SK-N-SH (cell line): ENCODE data around the gene S100A16. TPM values are rescaled to one million over a fixed set of nuclear protein-coding genes. Genes with fewer than 3 reads are reported as not detected.
A peak's percentile ranks its signal among the peaks of the same experiment; 100 is the strongest.

Experiments
- CTCF ChIA-PET: fragments of 300-600, 350-600 bp; formaldehyde crosslinking; extraction: SDS; loops from one replicate; lab custom pipeline; 2021; lab: Yijun Ruan, JAX
- POLR2A ChIA-PET: fragments of 350-600 bp; sonication (Branson Sonifier 250); formaldehyde crosslinking; extraction: SDS; loops from one replicate; lab custom pipeline; 2020; ENCODE audit warnings: antibody characterized with exemption, inconsistent platforms; lab: Yijun Ruan, JAX
- DNase-seq: peaks from one replicate; pipeline ENCODE4 v3.0.0; 2012
- H2AFZ ChIP-seq: fragments of 200-600 bp; sonication (generic); 2 replicates; pipeline ENCODE4 v1.8.1; 2016; ENCODE audit warnings: antibody characterized with exemption, mild to moderate bottlenecking, low read depth
- H3F3A ChIP-seq: fragments of 200-600 bp; sonication (generic); replicated peaks from 2 replicates; pipeline ENCODE3; 2016; ENCODE audit warnings: antibody characterized with exemption, mild to moderate bottlenecking; ENCODE audit not compliant: insufficient read depth
- H3K27ac ChIP-seq, 2 experiments: fragments of 200-500 bp in 1 of 2; fragments of 200-600 bp in 1 of 2; sonication (Bioruptor generic) in 1 of 2; sonication (generic), shearing (Covaris generic) in 1 of 2; 2 replicates each; pipeline versions ENCODE4 v1.5.1 to v1.6.1; 2014 to 2016; ENCODE audit warnings: low read depth in 2 of 2, inconsistent platforms in 1 of 2, low read length in 1 of 2, mild to moderate bottlenecking in 1 of 2, mixed read lengths in 1 of 2
- H3K27me3 ChIP-seq: fragments of 200-600 bp; sonication (generic), shearing (Covaris generic); 2 replicates; pipeline ENCODE4 v1.6.1; 2016; ENCODE audit warnings: mixed run types; ENCODE audit not compliant: insufficient read depth
- H3K36me3 ChIP-seq, 2 experiments: fragments of 200-500 bp in 1 of 2; fragments of 200-600 bp in 1 of 2; sonication (Bioruptor generic) in 1 of 2; sonication (generic) in 1 of 2; replicated peaks in 1 of 2; 2 replicates each; pipeline versions ENCODE3 to v1.5.1; 2014 to 2016; ENCODE audit warnings: low read length in 1 of 2, mild to moderate bottlenecking in 1 of 2; ENCODE audit not compliant: insufficient read depth in 2 of 2, control insufficient read depth in 1 of 2
- H3K4me1 ChIP-seq, 2 experiments: fragments of 200-500 bp in 1 of 2; fragments of 200-600 bp in 1 of 2; sonication (Bioruptor generic) in 1 of 2; sonication (generic), shearing (Covaris generic) in 1 of 2; 2 replicates each; pipeline versions ENCODE4 v1.5.1 to v1.6.1; 2014 to 2016; ENCODE audit warnings: low read depth in 1 of 2, low read length in 1 of 2, mixed run types in 1 of 2; ENCODE audit not compliant: insufficient read depth in 2 of 2, control insufficient read depth in 1 of 2
- H3K4me2 ChIP-seq: fragments of 200-600 bp; sonication (generic), shearing (Covaris generic); 2 replicates; pipeline ENCODE4 v1.6.1; 2017; ENCODE audit warnings: mixed run types
- H3K4me3 ChIP-seq, 2 experiments: fragments of 200-500 bp in 1 of 2; fragments of 200-600 bp in 1 of 2; sonication (Bioruptor generic) in 1 of 2; sonication (generic), shearing (Covaris generic) in 1 of 2; 2 replicates each; pipeline versions ENCODE4 v1.5.1 to v1.8.1; 2014 to 2016; ENCODE audit warnings: low read depth in 2 of 2, inconsistent platforms in 1 of 2, low read length in 1 of 2, mild to moderate bottlenecking in 1 of 2, mixed read lengths in 1 of 2, moderate library complexity in 1 of 2
- H3K79me2 ChIP-seq: fragments of 200-600 bp; sonication (generic); 2 replicates; pipeline ENCODE4 v1.8.1; 2017; ENCODE audit warnings: mild to moderate bottlenecking; ENCODE audit not compliant: insufficient read depth
- H3K9ac ChIP-seq: fragments of 200-600 bp; sonication (generic); 2 replicates; pipeline ENCODE4 v1.6.1; 2017; ENCODE audit warnings: mixed run types
- H3K9me2 ChIP-seq: fragments of 200-600 bp; sonication (generic); 2 replicates; pipeline ENCODE4 v1.6.1; 2017; ENCODE audit warnings: mixed run types
- H3K9me3 ChIP-seq: fragments of 200-600 bp; sonication (generic); 2 replicates; pipeline ENCODE4 v1.6.1; 2017; ENCODE audit warnings: mixed run types, mild to moderate bottlenecking, moderate library complexity
- H4K20me1 ChIP-seq: fragments of 200-600 bp; sonication (generic); 2 replicates; pipeline ENCODE4 v1.6.1; 2017; ENCODE audit warnings: mild to moderate bottlenecking, mixed run types; ENCODE audit not compliant: insufficient read depth
- CHD2 ChIP-seq: fragments of 150-350 bp; IDR thresholded peaks from 2 replicates; pipeline ENCODE4 v1.6.1; 2018; ENCODE audit warnings: low read length; ENCODE audit not compliant: partially characterized antibody
- ELF1 ChIP-seq: IDR thresholded peaks from 2 replicates; pipeline ENCODE4 v1.4.0; 2012
- EP300 ChIP-seq, 2 experiments: IDR thresholded peaks; 2 replicates each; pipeline versions ENCODE4 v1.4.0 to v1.6.1; 2012; ENCODE audit warnings: borderline replicate concordance in 1 of 2, low read depth in 1 of 2, low read length in 1 of 2
- EZH2phosphoT487 ChIP-seq: fragments of 200-600 bp; sonication (generic); IDR thresholded peaks from 2 replicates; pipeline ENCODE4 v1.6.1; 2017; ENCODE audit warnings: low read depth, mixed run types, mild to moderate bottlenecking, antibody characterized with exemption, moderate library complexity, borderline replicate concordance
- FOXJ3 ChIP-seq: sonication (generic); formaldehyde crosslinking; IDR thresholded peaks from 2 replicates; pipeline ENCODE4 v1.5.1; 2020; ENCODE audit warnings: mild to moderate bottlenecking, missing genetic modification reagents
- FOXM1 ChIP-seq: IDR thresholded peaks from 2 replicates; pipeline ENCODE4 v1.4.0; 2012; ENCODE audit warnings: low read depth, mild to moderate bottlenecking
- GABPA ChIP-seq: IDR thresholded peaks from 2 replicates; pipeline ENCODE4 v1.4.0; 2012; ENCODE audit warnings: low read depth, mild to moderate bottlenecking
- JUND ChIP-seq: IDR thresholded peaks from 2 replicates; pipeline ENCODE4 v1.4.0; 2012
- MAX ChIP-seq: IDR thresholded peaks from 2 replicates; pipeline ENCODE4 v1.4.0; 2012; ENCODE audit warnings: low read depth
- MEF2A ChIP-seq: IDR thresholded peaks from 2 replicates; pipeline ENCODE4 v1.4.0; 2012; ENCODE audit warnings: low read depth, borderline replicate concordance
- MXI1 ChIP-seq: IDR thresholded peaks from 2 replicates; pipeline ENCODE4 v1.6.1; 2012; ENCODE audit warnings: mild to moderate bottlenecking, low read depth, low read length, improper control_type of control experiment
- NFIC ChIP-seq: IDR thresholded peaks from 2 replicates; pipeline ENCODE4 v1.4.0; 2012; ENCODE audit warnings: borderline replicate concordance
- NRF1 ChIP-seq: IDR thresholded peaks from 2 replicates; pipeline ENCODE4 v1.6.1; 2012; ENCODE audit warnings: low read depth, mild to moderate bottlenecking, low read length
- PBX3 ChIP-seq: IDR thresholded peaks from 2 replicates; pipeline ENCODE4; 2012
- RCOR1 ChIP-seq: fragments of 150-350 bp; IDR thresholded peaks from 2 replicates; pipeline ENCODE4 v1.6.1; 2017; ENCODE audit warnings: antibody characterized with exemption, low read length
- RFX5 ChIP-seq: IDR thresholded peaks from 2 replicates; pipeline ENCODE4 v1.6.1; 2012; ENCODE audit warnings: mild to moderate bottlenecking, improper control_type of control experiment, low read length
- RXRA ChIP-seq: IDR thresholded peaks from 2 replicates; pipeline ENCODE4 v1.4.0; 2012; ENCODE audit warnings: low read depth, mild to moderate bottlenecking, borderline replicate concordance
- TCF12 ChIP-seq: IDR thresholded peaks from 2 replicates; pipeline ENCODE4 v1.4.0; 2012
- USF2 ChIP-seq: fragments of 150-350 bp; IDR thresholded peaks from 2 replicates; pipeline ENCODE4 v1.6.1; 2017; ENCODE audit warnings: antibody characterized with exemption, low read length, low read depth, borderline replicate concordance
- YY1 ChIP-seq: IDR thresholded peaks from 2 replicates; pipeline ENCODE4 v1.4.0; 2012; ENCODE audit warnings: low read depth, mild to moderate bottlenecking
- WGBS: methylation state at CpG from one replicate; pipeline ENCODE4 v1.1.6; 2017; ENCODE audit warnings: low lambda C conversion rate; 5-methylcytosine and 5-hydroxymethylcytosine counted together
- polyA plus RNA-seq, 3 experiments: library from polyadenylated mRNA; depleted of rRNA; stranded (reverse); fragments of >200 nt; gene quantifications; 2 replicates each; pipeline ENCODE4 v1.2.3, GENCODE V29; 2012

Gene S100A16
- polyA plus RNA-seq, 1 of the 3 experiments (the other 2 are of a cell fraction), result 512 TPM

GRCh38 chr1:153567621-153568366 lies 45.1 kb downstream of the S100A16 start:
- no peaks in the 10 kb centered on the region for H3K36me3 ChIP-seq
- no peaks in the 10 kb centered on the region for H4K20me1 ChIP-seq
- H3K4me1 ChIP-seq, result peaks cover 33 to 45% of the 10 kb centered on the region in 2 experiments
- ChIA-PET POLR2A (no interaction called here), CTCF (interaction anchor here (0.6 to 7.4 kb wide), 35 partner anchors 9 to 418 kb away, joined by 3 to 283 read pairs (median 5); partner anchors contain the start of genes CHTOP, ILF2, RAB13 and S100A3)
- no peak overlapping the region; the same call in 1 of the 2 replicates for H3K4me2 ChIP-seq
- no peak overlapping the region for H3K4me3 ChIP-seq
- peak overlapping the region; percentile 95 to 99 for H3K27ac ChIP-seq
- peaks cover 23% of the 10 kb centered on the region for H3K79me2 ChIP-seq
- H2AFZ ChIP-seq, result no peak overlapping the region; the same call in 1 of the 2 replicates
- H3K9me2 ChIP-seq, result no peaks in the 10 kb centered on the region
- H3K9me3 ChIP-seq, result no peaks in the 10 kb centered on the region
- H3K27me3 ChIP-seq, result no peaks in the 10 kb centered on the region
- WGBS, result 77% methylated on average over 22 of the region's 22 CpGs
- peak overlapping the region; percentile 36; the same call in 1 of the 2 replicates for H3K9ac ChIP-seq
- no peak for DNase-seq
- no peak for TF ChIP-seq RCOR1
- no peak for TF ChIP-seq USF2
- TF ChIP-seq RFX5, result no peak
- TF ChIP-seq MXI1, result no peak
- TF ChIP-seq YY1, result no peak
- TF ChIP-seq FOXJ3 (CRISPR knock-in tag), result no peak
- no peak for TF ChIP-seq EZH2phosphoT487
- TF ChIP-seq NRF1, result no peak
- TF ChIP-seq FOXM1, result no peak
- no peak for TF ChIP-seq JUND
- no peak for TF ChIP-seq CHD2
- no peak for TF ChIP-seq MEF2A
- no peak for TF ChIP-seq GABPA
- TF ChIP-seq TCF12, result no peak
- no peak for TF ChIP-seq ELF1
- no peak for TF ChIP-seq EP300 (IDR thresholded peaks at IDR 0.05; ENCODE audit: borderline replicate concordance in 1 of 2, low read depth in 1 of 2, low read length in 1 of 2)
- TF ChIP-seq NFIC, result no peak
- no peak for TF ChIP-seq MAX
- no peak for TF ChIP-seq PBX3
- TF ChIP-seq RXRA, result no peak
- H3F3A ChIP-seq, result peaks cover 19% of the 10 kb centered on the region
